ENCODE data around the gene TMOD1.

DNA sequence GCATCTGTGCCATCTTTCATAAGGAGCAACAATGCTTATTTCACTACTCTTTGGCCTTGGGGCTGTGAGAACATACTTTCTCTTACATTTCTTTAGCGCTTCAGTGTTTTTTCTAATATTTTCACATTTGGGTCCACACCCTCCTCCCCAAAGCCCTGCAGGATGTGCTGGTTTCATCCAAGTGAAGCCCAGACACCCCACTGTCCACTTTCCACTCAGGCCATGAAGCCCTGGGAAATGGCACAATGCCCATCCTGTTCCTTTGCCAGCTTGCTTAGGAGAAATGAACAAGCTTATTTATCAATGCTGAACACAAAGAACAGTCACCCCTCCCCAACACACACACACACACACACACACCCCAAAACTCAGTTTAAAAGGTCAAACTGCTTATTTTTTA lies 17.3 kb upstream of the TMOD1 start:
- TF ChIP-seq EZH2 (IDR thresholded peaks at IDR 0.05; ENCODE audit: borderline replicate concordance, low read depth, low read length, severe bottlenecking) (no peak), CTCF (IDR thresholded peaks at IDR 0.05; ENCODE audit: borderline replicate concordance, extremely low read depth, low read length, poor library complexity, severe bottlenecking) (no peak)
